Upper lobe of left lung (tissue), 6 donors: ENCODE data around the gene CHDH. TPM values are rescaled to one million over a fixed set of nuclear protein-coding genes. Genes with fewer than 3 reads are reported as not detected.
A peak's percentile ranks its signal among the peaks of the same experiment; 100 is the strongest.

Experiments
- ATAC-seq, 2 donors: fragments of 200-7000 bp; cut with Tn5 transposase; one replicate each; pipeline ENCODE4 v1.9.1; 2022; ENCODE audit warnings: mild to moderate bottlenecking in 2 of 2, moderate library complexity in 2 of 2; ENCODE audit not compliant: low FRiP score in 2 of 2
- DNase-seq, 2 donors: peaks; one replicate each; pipeline ENCODE4 v3.0.0-alpha.2; 2019 to 2020
- H3K27ac ChIP-seq, 4 donors: fragments of 200-600 bp; sonication (generic); one replicate each; pipeline ENCODE4 v1.5.1; 2016 to 2019
- H3K27me3 ChIP-seq, 4 donors: fragments of 200-600 bp; sonication (generic); one replicate each; pipeline ENCODE4 v1.5.1; 2017 to 2019
- H3K36me3 ChIP-seq, 4 donors: fragments of 200-600 bp; sonication (generic); one replicate each; pipeline ENCODE4 v1.5.1; 2016 to 2019
- H3K4me1 ChIP-seq, 4 donors: fragments of 200-600 bp; sonication (generic); one replicate each; pipeline ENCODE4 v1.5.1; 2018 to 2019
- H3K4me3 ChIP-seq, 4 donors: fragments of 200-600 bp; sonication (generic); one replicate each; pipeline ENCODE4 v1.5.1; 2017 to 2019; ENCODE audit warnings: mild to moderate bottlenecking in 2 of 4, moderate library complexity in 1 of 4
- H3K9me3 ChIP-seq, 4 donors: fragments of 200-600 bp; sonication (generic); one replicate each; pipeline ENCODE4 v1.5.1; 2018 to 2019
- CTCF ChIP-seq, 6 experiments: fragments of 450-650 bp in 4 of 6; fragments of 200-600 bp in 2 of 6; sonication (generic) in 2 of 6; IDR thresholded peaks; one replicate each; pipeline ENCODE4 v1.5.1; 2016 to 2019; ENCODE audit warnings: antibody characterized with exemption in 6 of 6
- EP300 ChIP-seq, 4 donors: sonication (generic); formaldehyde crosslinking; IDR thresholded peaks; one replicate each; pipeline ENCODE4 v1.5.1; 2017; ENCODE audit warnings: antibody characterized with exemption in 4 of 4, control low read depth in 2 of 4
- POLR2A ChIP-seq, 4 donors: fragments of 450-650 bp; IDR thresholded peaks; one replicate each; pipeline ENCODE4 v1.5.1; 2016 to 2017; ENCODE audit warnings: antibody characterized with exemption in 4 of 4, mild to moderate bottlenecking in 2 of 4
- POLR2AphosphoS5 ChIP-seq, 2 donors: sonication (generic); formaldehyde crosslinking; IDR thresholded peaks; one replicate each; pipeline ENCODE4 v1.5.1; 2017; ENCODE audit warnings: antibody characterized with exemption in 2 of 2
- WGBS, 2 donors: methylation state at CpG; one replicate each; pipeline ENCODE4 v1.1.5; 2017 to 2018; 5-methylcytosine and 5-hydroxymethylcytosine counted together
- total RNA-seq, 6 donors: library from RNA; depleted of rRNA in 4 of 6; stranded (reverse); fragments of >200 nt in 4 of 6; gene quantifications; one replicate each; pipeline versions ENCODE4 v1.1.0 to v1.2.1, GENCODE V29; 2016 to 2021
- donor health status: DM: no; HTN: no; CAD: no; lungs with moderate emphysema.
- donor health status: DM: no; HTN: yes; CAD: no; lungs with severe emphysema.

The CHDH gene
- total RNA-seq, 6 donors from 2014 or later, result 9.1 to 20.9 (median 13.9) TPM

GRCh38 chr3:53833700-53834099 lies 12.5 kb downstream of the CHDH start:
- DNase-seq (peak in 1 of 2 donors; percentile 39), ATAC-seq (peak in 1 of 2 donors; percentile 36)
- Histone ChIP-seq H3K36me3 (no peaks in the 10 kb centered on the region), H3K27me3 (no peaks in the 10 kb centered on the region), H3K9me3 (no peaks in the 10 kb centered on the region), H3K27ac (peak overlapping the region in 2 of 4 donors; percentile 46 to 58), H3K4me1 (peaks cover 0 to 12% (median 0%) of the 10 kb centered on the region in 4 donors), H3K4me3 (no peak overlapping the region)
- WGBS, 2 donors, result 65 to 66% methylated on average over 5 of the region's 5 CpGs
- no peak for TF ChIP-seq CTCF (IDR thresholded peaks at IDR 0.05)
- TF ChIP-seq POLR2A (IDR thresholded peaks at IDR 0.05), result no peak
- no peak for TF ChIP-seq EP300 (IDR thresholded peaks at IDR 0.05)
- TF ChIP-seq POLR2AphosphoS5 (IDR thresholded peaks at IDR 0.05), result no peak

GRCh38 chr3:53833053-53833645 lies 13.1 kb downstream of the CHDH start:
- DNase-seq, result no peak
- Histone ChIP-seq H3K27ac (peak overlapping the region in 2 of 4 donors; percentile 46), H3K9me3 (no peaks in the 10 kb centered on the region), H3K27me3 (no peaks in the 10 kb centered on the region), H3K4me1 (peaks cover 0 to 18% (median 0%) of the 10 kb centered on the region in 4 donors), H3K4me3 (no peak overlapping the region), H3K36me3 (no peaks in the 10 kb centered on the region)
- TF ChIP-seq CTCF (IDR thresholded peaks at IDR 0.05) (no peak), EP300 (IDR thresholded peaks at IDR 0.05) (no peak), POLR2A (IDR thresholded peaks at IDR 0.05) (no peak), POLR2AphosphoS5 (IDR thresholded peaks at IDR 0.05) (no peak)
- WGBS, 2 donors, result 90 to 91% methylated on average over 9 of the region's 9 CpGs
- ATAC-seq, result no peak

- no peak overlapping the region for H3K27ac ChIP-seq
- WGBS, 2 donors, result 76 to 95% methylated on average over 4 to 5 of the region's 6 CpGs
- TF ChIP-seq POLR2AphosphoS5 (IDR thresholded peaks at IDR 0.05) (no peak), POLR2A (IDR thresholded peaks at IDR 0.05) (no peak)
- no peak for DNase-seq
- no peaks in the 10 kb centered on the region for H3K9me3 ChIP-seq
- H3K36me3 ChIP-seq, result no peaks in the 10 kb centered on the region
- H3K27me3 ChIP-seq, result no peaks in the 10 kb centered on the region
- H3K4me3 ChIP-seq, result no peak overlapping the region
- peaks cover 0 to 13% (median 0%) of the 10 kb centered on the region in 4 donors for H3K4me1 ChIP-seq
- no peak for ATAC-seq
Observed at GRCh38 chr3:53830944-53831343, 15.3 kb downstream of the CHDH start.

- ATAC-seq, result no peak
- 81 to 90% methylated on average over 2 of the region's 2 CpGs for WGBS, 2 donors
Observed at GRCh38 chr3:53829605-53830004, 16.6 kb downstream of the CHDH start.

GRCh38 chr3:53828581-53828980 lies 17.6 kb downstream of the CHDH start:
- ATAC-seq (no peak), DNase-seq (no peak)
- H3K27ac ChIP-seq, result no peak overlapping the region
- no peak for TF ChIP-seq CTCF (IDR thresholded peaks at IDR 0.05)
- no peak for TF ChIP-seq EP300 (IDR thresholded peaks at IDR 0.05)
- no peak for TF ChIP-seq POLR2A (IDR thresholded peaks at IDR 0.05)
- no peak for TF ChIP-seq POLR2AphosphoS5 (IDR thresholded peaks at IDR 0.05)
- H3K4me3 ChIP-seq, result no peak overlapping the region
- H3K4me1 ChIP-seq, result peaks cover 0 to 19% (median 0%) of the 10 kb centered on the region in 4 donors
- no peaks in the 10 kb centered on the region for H3K9me3 ChIP-seq
- WGBS, 2 donors, result 62 to 68% methylated on average over 1 of the region's 1 CpG
- H3K27me3 ChIP-seq, result no peaks in the 10 kb centered on the region
- H3K36me3 ChIP-seq, result no peaks in the 10 kb centered on the region

More at GRCh38 chr3:53829605-53830004, 16.6 kb downstream of the CHDH start:
- DNase-seq, result no peak
- H3K36me3 ChIP-seq, result no peaks in the 10 kb centered on the region
- no peaks in the 10 kb centered on the region for H3K27me3 ChIP-seq
- no peaks in the 10 kb centered on the region for H3K9me3 ChIP-seq
- TF ChIP-seq POLR2AphosphoS5 (IDR thresholded peaks at IDR 0.05) (no peak), POLR2A (IDR thresholded peaks at IDR 0.05) (no peak), CTCF (IDR thresholded peaks at IDR 0.05) (no peak), EP300 (IDR thresholded peaks at IDR 0.05) (no peak)
- H3K27ac ChIP-seq, result no peak overlapping the region
- peaks cover 0 to 13% (median 0%) of the 10 kb centered on the region in 4 donors for H3K4me1 ChIP-seq
- no peak overlapping the region for H3K4me3 ChIP-seq
